ENCODE results near the gene IL12RB2. TPM values are rescaled to one million over a fixed set of nuclear protein-coding genes. Genes with fewer than 3 reads are reported as not detected.
"Not testable (repeated sequence)": the region's sequence is repeated elsewhere in the genome, so short reads cannot be mapped to it uniquely, and the experiment has no call there.

IL12RB2 gene
- total and polyA plus RNA-seq, 7 experiments from 2014 or later = 0.38 to 78.1 (median 0.88) TPM

DNA sequence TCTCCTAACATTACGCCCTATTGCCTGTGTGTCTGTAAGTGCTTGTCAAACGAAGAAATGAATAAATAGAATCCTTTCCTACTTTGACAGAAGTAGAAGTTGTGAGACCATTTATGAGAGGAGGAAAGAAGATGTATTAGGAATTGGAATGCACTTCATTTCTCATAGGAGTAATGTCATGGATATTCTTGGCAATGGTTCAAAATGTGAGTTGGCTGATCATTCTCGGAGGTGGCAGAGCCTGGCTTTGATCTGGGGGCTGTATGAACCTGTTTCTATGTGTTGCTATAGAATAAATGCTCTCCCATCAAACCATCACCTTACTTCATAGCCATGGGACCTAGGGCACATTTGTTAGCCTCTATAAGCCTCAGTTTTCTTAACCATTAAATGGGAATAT, 132.7 kb downstream of the IL12RB2 start:
- H3K4me1 Mint-ChIP-seq = peaks cover 0 to 4% (median 0%) of the 10 kb centered on the region in 7 donors
- H3K9me3 ChIP-seq (ENCODE audit: control insufficient read depth in 2 of 3, low read length in 3 of 3) = no peaks in the 10 kb centered on the region
- H3K9me3 Mint-ChIP-seq = no peaks in the 10 kb centered on the region
- peak overlapping the region in 1 of 9 donors; percentile 21 for H3K27ac Mint-ChIP-seq
- ATAC-seq = no peak
- no peak for DNase-seq
- ChIA-PET POLR2A (no interaction called here), CTCF (no interaction called here)
- H3K4me3 ChIP-seq (ENCODE audit: low read length) = no peak overlapping the region
- no peak overlapping the region for H3K4me3 Mint-ChIP-seq
- no peaks in the 10 kb centered on the region for H3K27me3 ChIP-seq (ENCODE audit: control insufficient read depth in 2 of 2, insufficient read depth in 2 of 2, low read length in 2 of 2)
- H3K36me3 ChIP-seq (ENCODE audit: control insufficient read depth in 2 of 3, insufficient read depth in 3 of 3, low read length in 3 of 3) = no peaks in the 10 kb centered on the region
- intact Hi-C loops (cut with micrococcal nuclease) = no loop called here
- peaks cover 0 to 3% (median 0%) of the 10 kb centered on the region in 5 donors for H3K27me3 Mint-ChIP-seq
- no peak overlapping the region for H3K27ac ChIP-seq (ENCODE audit: low read depth, low read length)
- H3K4me1 ChIP-seq (ENCODE audit: control insufficient read depth in 2 of 2, insufficient read depth in 2 of 2, low read length in 2 of 2) = no peaks in the 10 kb centered on the region
- no peaks in the 10 kb centered on the region for H3K36me3 Mint-ChIP-seq

DNA sequence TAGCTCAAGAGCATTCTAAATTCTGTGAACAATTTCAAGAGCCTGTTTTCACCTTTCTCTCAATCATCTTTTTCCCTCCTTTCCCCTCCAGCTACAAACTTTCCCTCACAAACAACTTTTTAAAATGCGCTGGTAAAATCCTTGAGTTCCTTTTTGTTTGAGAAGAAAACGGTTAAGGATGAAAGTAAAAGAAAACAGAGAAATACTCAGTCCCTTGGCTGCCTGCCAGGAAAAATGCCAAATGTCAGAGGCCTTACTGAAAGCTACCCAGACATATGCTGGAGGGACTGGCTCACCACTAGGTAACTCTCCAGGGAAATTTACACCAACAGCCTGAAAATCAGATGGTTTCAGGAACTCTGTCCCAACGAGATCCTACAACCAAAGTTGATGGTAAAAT, 133.5 kb downstream of the IL12RB2 start:
- intact Hi-C loops (cut with micrococcal nuclease) = no loop called here
- Histone ChIP-seq H3K36me3 (ENCODE audit: control insufficient read depth in 2 of 3, insufficient read depth in 3 of 3, low read length in 3 of 3) (no peaks in the 10 kb centered on the region), H3K27me3 (ENCODE audit: control insufficient read depth in 2 of 2, insufficient read depth in 2 of 2, low read length in 2 of 2) (no peaks in the 10 kb centered on the region), H3K4me1 (ENCODE audit: control insufficient read depth in 2 of 2, insufficient read depth in 2 of 2, low read length in 2 of 2) (no peaks in the 10 kb centered on the region), H3K4me3 (ENCODE audit: low read length) (no peak overlapping the region), H3K27ac (ENCODE audit: low read depth, low read length) (no peak overlapping the region), H3K9me3 (ENCODE audit: control insufficient read depth in 2 of 3, low read length in 3 of 3) (no peaks in the 10 kb centered on the region)
- POLR2A ChIA-PET = no interaction called here
- Mint-ChIP-seq H3K27me3 (peaks cover 0 to 3% (median 0%) of the 10 kb centered on the region in 5 donors), H3K4me1 (peaks cover 0 to 4% (median 0%) of the 10 kb centered on the region in 7 donors), H3K4me3 (no peak overlapping the region), H3K36me3 (no peaks in the 10 kb centered on the region), H3K9me3 (no peaks in the 10 kb centered on the region), H3K27ac (peak overlapping the region in 1 of 9 donors; percentile 21)
- CTCF ChIA-PET = interaction anchor here (0.6 kb wide), 1 partner anchor 223 kb away, joined by 5 read pairs; no protein-coding TSS in a partner anchor
- ATAC-seq = no peak
- peak in 1 of 9 donors; percentile 19 for DNase-seq

DNA sequence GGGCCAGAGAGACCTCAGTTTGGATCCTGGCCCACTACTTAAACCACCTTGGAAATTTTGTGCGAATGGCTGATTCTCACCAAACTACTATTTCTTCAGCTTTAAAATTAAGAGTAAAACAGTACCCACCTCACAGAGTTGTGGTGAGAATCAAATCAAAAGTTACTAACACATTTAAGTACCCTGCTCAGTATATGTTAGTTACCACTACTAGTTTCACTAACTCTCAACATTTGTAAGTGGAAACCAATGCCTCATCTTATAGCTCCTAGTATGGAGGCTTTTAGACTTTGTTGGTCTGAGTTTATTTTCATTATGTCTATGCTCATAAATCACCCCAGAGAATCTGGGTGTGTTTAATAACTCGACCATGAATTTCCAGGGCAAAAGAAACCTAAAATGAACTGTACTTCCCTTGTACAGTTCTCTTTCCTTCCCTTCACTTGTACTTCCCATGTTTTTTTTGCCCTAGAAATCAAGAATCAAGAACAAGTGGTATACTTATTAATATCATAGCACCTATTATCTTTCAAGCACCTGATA, 134.1 kb downstream of the IL12RB2 start:
- H3K4me1 Mint-ChIP-seq = peaks cover 0 to 7% (median 0%) of the 10 kb centered on the region in 7 donors

DNA sequence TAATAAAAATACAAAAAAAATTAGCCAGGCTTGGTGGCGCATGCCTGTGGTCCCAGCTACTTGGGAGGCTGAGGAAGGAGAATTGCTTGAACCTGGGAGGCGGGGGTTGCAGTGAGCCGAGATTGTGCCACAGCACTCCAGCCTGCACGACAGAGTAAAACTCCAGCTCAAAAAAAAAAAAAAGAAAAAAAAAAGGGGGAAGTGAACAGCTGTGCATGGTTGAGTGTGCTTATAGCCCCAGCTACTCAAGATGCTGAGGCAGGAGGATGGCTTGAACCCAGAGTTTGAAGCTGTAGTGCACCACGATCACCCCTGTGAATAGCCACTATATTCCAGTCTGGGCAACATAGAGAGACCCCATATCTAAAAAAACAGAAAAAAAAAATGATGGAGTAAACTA, 138.3 kb downstream of the IL12RB2 start:
- intact Hi-C loops (cut with micrococcal nuclease); ATAC-seq; H3K36me3 ChIP-seq (ENCODE audit: control insufficient read depth in 2 of 3, insufficient read depth in 3 of 3, low read length in 3 of 3); H3K9me3 Mint-ChIP-seq; H3K4me3 ChIP-seq (ENCODE audit: low read length); H3K27ac ChIP-seq (ENCODE audit: low read depth, low read length); POLR2A ChIA-PET; H3K27me3 Mint-ChIP-seq; H3K27me3 ChIP-seq (ENCODE audit: control insufficient read depth in 2 of 2, insufficient read depth in 2 of 2, low read length in 2 of 2); H3K4me3 Mint-ChIP-seq; DNase-seq; H3K4me1 ChIP-seq (ENCODE audit: control insufficient read depth in 2 of 2, insufficient read depth in 2 of 2, low read length in 2 of 2); H3K27ac Mint-ChIP-seq; CTCF ChIA-PET; H3K36me3 Mint-ChIP-seq; H3K9me3 ChIP-seq (ENCODE audit: control insufficient read depth in 2 of 3, low read length in 3 of 3): not testable (repeated sequence)
- peaks cover 0 to 11% (median 0%) of the 10 kb centered on the region in 7 donors for H3K4me1 Mint-ChIP-seq

More for the DNA sequence above, 134.1 kb downstream of the IL12RB2 start:
- Mint-ChIP-seq H3K9me3 (no peaks in the 10 kb centered on the region), H3K27ac (peak overlapping the region in 1 of 9 donors; percentile 21), H3K36me3 (no peaks in the 10 kb centered on the region), H3K4me3 (no peak overlapping the region), H3K27me3 (peaks cover 0 to 3% (median 0%) of the 10 kb centered on the region in 5 donors)
- H3K27me3 ChIP-seq (ENCODE audit: control insufficient read depth in 2 of 2, insufficient read depth in 2 of 2, low read length in 2 of 2) = no peaks in the 10 kb centered on the region
- no peaks in the 10 kb centered on the region for H3K4me1 ChIP-seq (ENCODE audit: control insufficient read depth in 2 of 2, insufficient read depth in 2 of 2, low read length in 2 of 2)
- no peak for DNase-seq
- no peak for ATAC-seq
- POLR2A ChIA-PET = interaction anchor here (1.0 kb wide), 1 partner anchor 10 kb away, joined by 4 read pairs; no protein-coding TSS in a partner anchor
- H3K9me3 ChIP-seq (ENCODE audit: control insufficient read depth in 2 of 3, low read length in 3 of 3) = no peaks in the 10 kb centered on the region
- intact Hi-C loops (cut with micrococcal nuclease) = no loop called here
- no peaks in the 10 kb centered on the region for H3K36me3 ChIP-seq (ENCODE audit: control insufficient read depth in 2 of 3, insufficient read depth in 3 of 3, low read length in 3 of 3)
- H3K27ac ChIP-seq (ENCODE audit: low read depth, low read length) = no peak overlapping the region
- H3K4me3 ChIP-seq (ENCODE audit: low read length) = no peak overlapping the region
- CTCF ChIA-PET = interaction anchor here (0.6 kb wide), 2 partner anchors 84 to 223 kb away, joined by 5 to 10 read pairs; no protein-coding TSS in a partner anchor

Other genes with a start within 250 kb of the IL12RB2 start
- gene C1orf141, start 172.9 kb upstream of the IL12RB2 start, total RNA-seq = not detected
- gene C1orf141, start 172.9 kb upstream of the IL12RB2 start, polyA plus RNA-seq = not detected
- gene IL23R, start 141.4 kb upstream of the IL12RB2 start, total RNA-seq = under 1 TPM in 2 of 5 experiments, not detected in 3; 0.17 to 0.48 TPM
- gene IL23R, start 141.4 kb upstream of the IL12RB2 start, polyA plus RNA-seq = under 1 TPM in 1 of 2 donors, not detected in 1; 0.09 TPM
- gene SERBP1, start 122.5 kb downstream of the IL12RB2 start, total RNA-seq = 100 to 1,000 TPM; 108 to 282 (median 151) TPM
- gene SERBP1, start 122.5 kb downstream of the IL12RB2 start, polyA plus RNA-seq = 100 to 1,000 TPM; 120 to 155 TPM

Data from naive thymus-derived CD4-positive, alpha-beta T cell (primary cell).